Measurements from ENCODE around the gene UCN3.

The UCN3 gene, protein sequence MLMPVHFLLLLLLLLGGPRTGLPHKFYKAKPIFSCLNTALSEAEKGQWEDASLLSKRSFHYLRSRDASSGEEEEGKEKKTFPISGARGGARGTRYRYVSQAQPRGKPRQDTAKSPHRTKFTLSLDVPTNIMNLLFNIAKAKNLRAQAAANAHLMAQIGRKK

GRCh38 chr10:5364890-5365338, at the start of gene UCN3:
Gene UCN3 (plus strand): TSS chr10:5364966. CDS start chr10:5373721, 8,755 bp downstream.
- no peak for DNase-seq (ENCODE audit: extremely low read depth, insufficient read length)

GRCh38 chr10:5317547-5318107, 47.1 kb upstream of the UCN3 start:
- TF ChIP-seq, protein P1, sequence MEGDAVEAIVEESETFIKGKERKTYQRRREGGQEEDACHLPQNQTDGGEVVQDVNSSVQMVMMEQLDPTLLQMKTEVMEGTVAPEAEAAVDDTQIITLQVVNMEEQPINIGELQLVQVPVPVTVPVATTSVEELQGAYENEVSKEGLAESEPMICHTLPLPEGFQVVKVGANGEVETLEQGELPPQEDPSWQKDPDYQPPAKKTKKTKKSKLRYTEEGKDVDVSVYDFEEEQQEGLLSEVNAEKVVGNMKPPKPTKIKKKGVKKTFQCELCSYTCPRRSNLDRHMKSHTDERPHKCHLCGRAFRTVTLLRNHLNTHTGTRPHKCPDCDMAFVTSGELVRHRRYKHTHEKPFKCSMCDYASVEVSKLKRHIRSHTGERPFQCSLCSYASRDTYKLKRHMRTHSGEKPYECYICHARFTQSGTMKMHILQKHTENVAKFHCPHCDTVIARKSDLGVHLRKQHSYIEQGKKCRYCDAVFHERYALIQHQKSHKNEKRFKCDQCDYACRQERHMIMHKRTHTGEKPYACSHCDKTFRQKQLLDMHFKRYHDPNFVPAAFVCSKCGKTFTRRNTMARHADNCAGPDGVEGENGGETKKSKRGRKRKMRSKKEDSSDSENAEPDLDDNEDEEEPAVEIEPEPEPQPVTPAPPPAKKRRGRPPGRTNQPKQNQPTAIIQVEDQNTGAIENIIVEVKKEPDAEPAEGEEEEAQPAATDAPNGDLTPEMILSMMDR (IDR thresholded peaks at IDR 0.05; ENCODE audit: insufficient read depth, low read length, poor library complexity, severe bottlenecking), result no peak
- no peak overlapping the region for H3K4me3 ChIP-seq (replicated peaks; ENCODE audit: low read depth, low read length)
- peak; percentile 15 for DNase-seq (ENCODE audit: extremely low read depth, insufficient read length)
- H3K36me3 ChIP-seq (ENCODE audit: control insufficient read depth, insufficient read depth, low read length), result no peaks in the 10 kb centered on the region
- H3K27me3 ChIP-seq (replicated peaks; ENCODE audit: control insufficient read depth, insufficient read depth, low read length), result no peaks in the 10 kb centered on the region; the same call in 1 of the 2 replicates

More at GRCh38 chr10:5364890-5365338, at the start of gene UCN3:
- Histone ChIP-seq H3K27me3 (replicated peaks; ENCODE audit: control insufficient read depth, insufficient read depth, low read length) (no peaks in the 10 kb centered on the region; the same call in 1 of the 2 replicates), H3K4me3 (replicated peaks; ENCODE audit: low read depth, low read length) (no peak within 1 kb of the TSS), H3K36me3 (ENCODE audit: control insufficient read depth, insufficient read depth, low read length) (no peaks in the 10 kb centered on the region)
- TF ChIP-seq, protein P1 (IDR thresholded peaks at IDR 0.05; ENCODE audit: insufficient read depth, low read length, poor library complexity, severe bottlenecking), result no peak

GRCh38 chr10:5318148-5318547, 46.6 kb upstream of the UCN3 start:
- Histone ChIP-seq H3K4me3 (replicated peaks; ENCODE audit: low read depth, low read length) (no peak overlapping the region), H3K27me3 (replicated peaks; ENCODE audit: control insufficient read depth, insufficient read depth, low read length) (no peaks in the 10 kb centered on the region; the same call in 1 of the 2 replicates), H3K36me3 (ENCODE audit: control insufficient read depth, insufficient read depth, low read length) (no peaks in the 10 kb centered on the region)
- no peak for DNase-seq (ENCODE audit: extremely low read depth, insufficient read length)
- TF ChIP-seq, protein P1 (IDR thresholded peaks at IDR 0.05; ENCODE audit: insufficient read depth, low read length, poor library complexity, severe bottlenecking), result no peak

DNA sequence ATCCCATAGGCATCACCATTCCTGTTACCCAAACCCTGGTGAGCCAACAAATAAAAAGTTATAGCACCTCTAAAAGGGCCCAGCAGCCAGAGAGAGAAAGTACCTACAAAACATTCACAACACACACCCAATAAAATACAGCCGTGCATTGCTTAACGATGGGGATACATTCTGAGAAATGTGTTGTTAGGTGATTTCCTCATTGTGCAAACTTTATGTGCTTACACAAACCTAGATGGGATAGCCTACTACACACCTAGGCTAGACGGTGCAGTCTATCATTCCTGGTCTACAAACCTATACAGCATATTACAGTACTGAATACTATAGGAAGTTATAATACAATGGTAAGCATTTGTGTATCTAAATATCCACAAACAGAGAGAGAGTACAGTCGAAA, 44.9 kb upstream of the UCN3 start:
- DNase-seq (ENCODE audit: extremely low read depth, insufficient read length), result no peak
- Histone ChIP-seq H3K27me3 (replicated peaks; ENCODE audit: control insufficient read depth, insufficient read depth, low read length) (no peaks in the 10 kb centered on the region; the same call in 1 of the 2 replicates), H3K4me3 (replicated peaks; ENCODE audit: low read depth, low read length) (no peak overlapping the region), H3K36me3 (ENCODE audit: control insufficient read depth, insufficient read depth, low read length) (no peaks in the 10 kb centered on the region)
- TF ChIP-seq, protein P1 (IDR thresholded peaks at IDR 0.05; ENCODE audit: insufficient read depth, low read length, poor library complexity, severe bottlenecking), result no peak

DNA sequence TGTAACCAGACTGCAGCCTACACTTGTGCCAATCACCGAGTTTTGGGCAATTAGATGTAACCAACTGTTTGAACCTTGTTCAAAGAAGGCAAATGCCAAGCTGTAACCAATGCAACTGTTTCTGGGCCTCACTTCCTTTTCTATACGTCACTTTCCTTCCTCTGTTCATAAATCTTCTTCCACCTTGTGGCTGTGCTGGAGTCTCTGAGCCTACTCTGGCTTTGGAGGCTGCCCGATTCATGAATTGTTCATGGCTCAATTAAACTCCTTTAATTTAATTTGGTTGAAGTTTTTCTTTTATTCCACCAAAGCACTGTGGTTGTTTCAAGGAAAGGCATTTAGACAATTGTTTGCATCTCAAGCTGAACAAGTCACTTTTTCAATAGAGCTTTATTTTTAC, 43.5 kb upstream of the UCN3 start:
- Histone ChIP-seq H3K4me3 (replicated peaks; ENCODE audit: low read depth, low read length) (no peak overlapping the region), H3K27me3 (replicated peaks; ENCODE audit: control insufficient read depth, insufficient read depth, low read length) (peaks cover 2% of the 10 kb centered on the region; the same call in 1 of the 2 replicates), H3K36me3 (ENCODE audit: control insufficient read depth, insufficient read depth, low read length) (no peaks in the 10 kb centered on the region)
- no peak for DNase-seq (ENCODE audit: extremely low read depth, insufficient read length)
- TF ChIP-seq, protein P1 (IDR thresholded peaks at IDR 0.05; ENCODE audit: insufficient read depth, low read length, poor library complexity, severe bottlenecking), result no peak

Data from GM06990 (cell line).